HepG2 (cell line): Measurements from ENCODE around the gene LENG1. TPM values are rescaled to one million over a fixed set of nuclear protein-coding genes. Genes with fewer than 3 reads are reported as not detected.
A peak's percentile ranks its signal among the peaks of the same experiment; 100 is the strongest.

Experiments used
- DPF2 ChIP-seq: sonication (generic); formaldehyde crosslinking; IDR thresholded peaks from 2 replicates; pipeline ENCODE4 v1.4.0; 2020; ENCODE audit warnings: mild to moderate bottlenecking, low read depth, missing genetic modification reagents, borderline replicate concordance
- ELF1 ChIP-seq: sonication (generic); formaldehyde crosslinking; IDR thresholded peaks from 2 replicates; pipeline ENCODE4 v1.4.0; 2020; ENCODE audit warnings: missing genetic modification reagents
- ELF4 ChIP-seq: sonication (generic); formaldehyde crosslinking; IDR thresholded peaks from 2 replicates; pipeline ENCODE4 v1.5.0; 2020; ENCODE audit warnings: missing genetic modification reagents, mild to moderate bottlenecking, moderate library complexity, borderline replicate concordance
- HNF1B ChIP-seq: sonication (generic); formaldehyde crosslinking; IDR thresholded peaks from 2 replicates; pipeline ENCODE4 v1.5.1; 2020; ENCODE audit warnings: mild to moderate bottlenecking, moderate library complexity, missing genetic modification reagents
- KLF6 ChIP-seq: IDR thresholded peaks from 2 replicates; pipeline ENCODE4 v1.8.0; 2016; ENCODE audit warnings: missing biosample characterization, missing genetic modification reagents
- MNT ChIP-seq: fragments of 450-650 bp; IDR thresholded peaks from 2 replicates; pipeline ENCODE4 v1.6.1; 2016
- RAD21 ChIP-seq: fragments of 450-650 bp; formaldehyde crosslinking; IDR thresholded peaks from 2 replicates; pipeline ENCODE4 v1.5.0; 2020; ENCODE audit warnings: mild to moderate bottlenecking
- RFXAP ChIP-seq: sonication (generic); formaldehyde crosslinking; IDR thresholded peaks from 2 replicates; pipeline ENCODE4 v1.4.0; 2020; ENCODE audit warnings: missing genetic modification reagents, borderline replicate concordance
- SP1 ChIP-seq, 2 experiments: fragments of 450-650 bp in 1 of 2; sonication (generic) in 1 of 2; formaldehyde crosslinking in 1 of 2; IDR thresholded peaks; 2 replicates each; pipeline versions ENCODE4 v1.4.0 to v1.6.1; 2016 to 2020; ENCODE audit warnings: missing genetic modification reagents in 1 of 2
- ZNF567 ChIP-seq: sonication (generic); formaldehyde crosslinking; IDR thresholded peaks from 2 replicates; pipeline ENCODE4 v1.8.1; 2023; ENCODE audit warnings: mild to moderate bottlenecking, missing genetic modification reagents, borderline replicate concordance
- ZSCAN5A ChIP-seq: sonication (generic); formaldehyde crosslinking; IDR thresholded peaks from 2 replicates; pipeline ENCODE4 v1.8.0; 2022; ENCODE audit warnings: mild to moderate bottlenecking, missing genetic modification reagents, borderline replicate concordance
- polyA plus RNA-seq, 8 experiments: library from polyadenylated mRNA; depleted of rRNA in 3 of 8; stranded (reverse) in 7 of 8; unstranded in 1 of 8; fragments of >200 nt; fragmentation: Illumina TruSeq in 4 of 8; extraction: Trizol in 4 of 8; gene quantifications; 2 replicates each; pipeline versions ENCODE4 v1.2.1 to v1.2.3, GENCODE V29; 2011 to 2016; ENCODE audit warnings: low read depth in 4 of 8, missing spikeins in 1 of 8, mixed read lengths in 1 of 8; ENCODE audit not compliant: insufficient read depth in 1 of 8
- total RNA-seq, 5 experiments: library from RNA; depleted of rRNA; stranded (reverse); fragments of >200 nt; fragmentation: Illumina TruSeq; extraction: Trizol; gene quantifications; 2 replicates each; pipeline ENCODE4 v1.2.3, GENCODE V29; 2016; ENCODE audit warnings: low read depth in 1 of 5
- TF ChIP-seq, protein P1 (sequence below): sonication (generic); formaldehyde crosslinking; IDR thresholded peaks from 2 replicates; pipeline ENCODE4 v1.4.0; 2020; ENCODE audit warnings: mild to moderate bottlenecking, missing genetic modification reagents, borderline replicate concordance
- TF ChIP-seq, protein P2 (sequence below): sonication (generic); formaldehyde crosslinking; IDR thresholded peaks from 2 replicates; pipeline ENCODE4 v1.4.0; 2020; ENCODE audit warnings: missing genetic modification reagents, borderline replicate concordance
- TF ChIP-seq, protein P3 (sequence below): IDR thresholded peaks from 2 replicates; pipeline ENCODE4 v1.6.1; 2016; ENCODE audit warnings: missing genetic modification reagents, missing compliant biosample characterization

The LENG1 gene
- total and polyA plus RNA-seq, 2 of the 13 experiments (the other 11 are each of a cell fraction or from before 2014, with no cell fraction given) = 1.8 to 3.8 TPM

GRCh38 chr19:54159352-54160181 is at the start of gene LENG1 (continued):
- TF ChIP-seq, protein P1, sequence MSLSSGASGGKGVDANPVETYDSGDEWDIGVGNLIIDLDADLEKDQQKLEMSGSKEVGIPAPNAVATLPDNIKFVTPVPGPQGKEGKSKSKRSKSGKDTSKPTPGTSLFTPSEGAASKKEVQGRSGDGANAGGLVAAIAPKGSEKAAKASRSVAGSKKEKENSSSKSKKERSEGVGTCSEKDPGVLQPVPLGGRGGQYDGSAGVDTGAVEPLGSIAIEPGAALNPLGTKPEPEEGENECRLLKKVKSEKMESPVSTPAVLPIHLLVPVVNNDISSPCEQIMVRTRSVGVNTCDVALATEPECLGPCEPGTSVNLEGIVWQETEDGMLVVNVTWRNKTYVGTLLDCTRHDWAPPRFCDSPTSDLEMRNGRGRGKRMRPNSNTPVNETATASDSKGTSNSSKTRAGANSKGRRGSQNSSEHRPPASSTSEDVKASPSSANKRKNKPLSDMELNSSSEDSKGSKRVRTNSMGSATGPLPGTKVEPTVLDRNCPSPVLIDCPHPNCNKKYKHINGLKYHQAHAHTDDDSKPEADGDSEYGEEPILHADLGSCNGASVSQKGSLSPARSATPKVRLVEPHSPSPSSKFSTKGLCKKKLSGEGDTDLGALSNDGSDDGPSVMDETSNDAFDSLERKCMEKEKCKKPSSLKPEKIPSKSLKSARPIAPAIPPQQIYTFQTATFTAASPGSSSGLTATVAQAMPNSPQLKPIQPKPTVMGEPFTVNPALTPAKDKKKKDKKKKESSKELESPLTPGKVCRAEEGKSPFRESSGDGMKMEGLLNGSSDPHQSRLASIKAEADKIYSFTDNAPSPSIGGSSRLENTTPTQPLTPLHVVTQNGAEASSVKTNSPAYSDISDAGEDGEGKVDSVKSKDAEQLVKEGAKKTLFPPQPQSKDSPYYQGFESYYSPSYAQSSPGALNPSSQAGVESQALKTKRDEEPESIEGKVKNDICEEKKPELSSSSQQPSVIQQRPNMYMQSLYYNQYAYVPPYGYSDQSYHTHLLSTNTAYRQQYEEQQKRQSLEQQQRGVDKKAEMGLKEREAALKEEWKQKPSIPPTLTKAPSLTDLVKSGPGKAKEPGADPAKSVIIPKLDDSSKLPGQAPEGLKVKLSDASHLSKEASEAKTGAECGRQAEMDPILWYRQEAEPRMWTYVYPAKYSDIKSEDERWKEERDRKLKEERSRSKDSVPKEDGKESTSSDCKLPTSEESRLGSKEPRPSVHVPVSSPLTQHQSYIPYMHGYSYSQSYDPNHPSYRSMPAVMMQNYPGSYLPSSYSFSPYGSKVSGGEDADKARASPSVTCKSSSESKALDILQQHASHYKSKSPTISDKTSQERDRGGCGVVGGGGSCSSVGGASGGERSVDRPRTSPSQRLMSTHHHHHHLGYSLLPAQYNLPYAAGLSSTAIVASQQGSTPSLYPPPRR (CRISPR knock-in tag) = 0 out of 2 replicates have a peak, but pooled peaks have one; percentile 21
- TF ChIP-seq DPF2 (CRISPR knock-in tag) (no peak), SP1 (IDR thresholded peaks at IDR 0.05) (no peak), SP1 (CRISPR knock-in tag; IDR thresholded peaks at IDR 0.05) (peak; percentile 33; the same call in 1 of the 2 replicates), ZSCAN5A (CRISPR knock-in tag) (0 out of 2 replicates have a peak, but pooled peaks have one; percentile 26), RAD21 (CRISPR knock-in tag) (0 out of 2 replicates have a peak, but pooled peaks have one; percentile 35), ZNF567 (CRISPR knock-in tag) (peak; percentile 72; the same call in 1 of the 2 replicates), KLF6 (CRISPR knock-in tag) (peak; percentile 58; the same call in 1 of the 2 replicates), HNF1B (CRISPR knock-in tag) (peak; percentile 42; the same call in 1 of the 2 replicates), RFXAP (CRISPR knock-in tag) (peak; percentile 95), ELF1 (CRISPR knock-in tag) (peak; percentile 89), ELF4 (CRISPR knock-in tag) (peak; percentile 90), MNT (peak; percentile 29)
- TF ChIP-seq, protein P2, sequence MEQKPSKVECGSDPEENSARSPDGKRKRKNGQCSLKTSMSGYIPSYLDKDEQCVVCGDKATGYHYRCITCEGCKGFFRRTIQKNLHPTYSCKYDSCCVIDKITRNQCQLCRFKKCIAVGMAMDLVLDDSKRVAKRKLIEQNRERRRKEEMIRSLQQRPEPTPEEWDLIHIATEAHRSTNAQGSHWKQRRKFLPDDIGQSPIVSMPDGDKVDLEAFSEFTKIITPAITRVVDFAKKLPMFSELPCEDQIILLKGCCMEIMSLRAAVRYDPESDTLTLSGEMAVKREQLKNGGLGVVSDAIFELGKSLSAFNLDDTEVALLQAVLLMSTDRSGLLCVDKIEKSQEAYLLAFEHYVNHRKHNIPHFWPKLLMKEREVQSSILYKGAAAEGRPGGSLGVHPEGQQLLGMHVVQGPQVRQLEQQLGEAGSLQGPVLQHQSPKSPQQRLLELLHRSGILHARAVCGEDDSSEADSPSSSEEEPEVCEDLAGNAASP (CRISPR knock-in tag) = 0 out of 2 replicates have a peak, but pooled peaks have one; percentile 23
- TF ChIP-seq, protein P3, sequence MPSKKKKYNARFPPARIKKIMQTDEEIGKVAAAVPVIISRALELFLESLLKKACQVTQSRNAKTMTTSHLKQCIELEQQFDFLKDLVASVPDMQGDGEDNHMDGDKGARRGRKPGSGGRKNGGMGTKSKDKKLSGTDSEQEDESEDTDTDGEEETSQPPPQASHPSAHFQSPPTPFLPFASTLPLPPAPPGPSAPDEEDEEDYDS (CRISPR knock-in tag) = peak; percentile 88
